Sigmoid colon (tissue), 4 donors: ENCODE measurements around the gene DEGS2.

Source experiments
- EP300 ChIP-seq, 4 donors: sonication (generic); formaldehyde crosslinking; IDR thresholded peaks; one replicate each; pipeline ENCODE4 v1.6.1; 2017; ENCODE audit warnings: antibody characterized with exemption in 4 of 4
- POLR2A ChIP-seq, 2 donors: fragments of 450-650 bp; IDR thresholded peaks; one replicate each; pipeline ENCODE4 v1.6.1; 2016; ENCODE audit warnings: antibody characterized with exemption in 2 of 2, mild to moderate bottlenecking in 2 of 2, moderate library complexity in 2 of 2
- POLR2AphosphoS5 ChIP-seq, 4 donors: sonication (generic); formaldehyde crosslinking; IDR thresholded peaks; one replicate each; pipeline ENCODE4 v1.6.1; 2017; ENCODE audit warnings: antibody characterized with exemption in 4 of 4
- TF ChIP-seq, protein P1 (sequence below), 4 experiments: fragments of 450-650 bp in 3 of 4; fragments of 200-600 bp in 1 of 4; IDR thresholded peaks; one replicate each; pipeline ENCODE4 v1.5.1; 2016 to 2019; ENCODE audit warnings: antibody characterized with exemption in 4 of 4, mild to moderate bottlenecking in 3 of 4, moderate library complexity in 2 of 4

- TF ChIP-seq, protein P1, sequence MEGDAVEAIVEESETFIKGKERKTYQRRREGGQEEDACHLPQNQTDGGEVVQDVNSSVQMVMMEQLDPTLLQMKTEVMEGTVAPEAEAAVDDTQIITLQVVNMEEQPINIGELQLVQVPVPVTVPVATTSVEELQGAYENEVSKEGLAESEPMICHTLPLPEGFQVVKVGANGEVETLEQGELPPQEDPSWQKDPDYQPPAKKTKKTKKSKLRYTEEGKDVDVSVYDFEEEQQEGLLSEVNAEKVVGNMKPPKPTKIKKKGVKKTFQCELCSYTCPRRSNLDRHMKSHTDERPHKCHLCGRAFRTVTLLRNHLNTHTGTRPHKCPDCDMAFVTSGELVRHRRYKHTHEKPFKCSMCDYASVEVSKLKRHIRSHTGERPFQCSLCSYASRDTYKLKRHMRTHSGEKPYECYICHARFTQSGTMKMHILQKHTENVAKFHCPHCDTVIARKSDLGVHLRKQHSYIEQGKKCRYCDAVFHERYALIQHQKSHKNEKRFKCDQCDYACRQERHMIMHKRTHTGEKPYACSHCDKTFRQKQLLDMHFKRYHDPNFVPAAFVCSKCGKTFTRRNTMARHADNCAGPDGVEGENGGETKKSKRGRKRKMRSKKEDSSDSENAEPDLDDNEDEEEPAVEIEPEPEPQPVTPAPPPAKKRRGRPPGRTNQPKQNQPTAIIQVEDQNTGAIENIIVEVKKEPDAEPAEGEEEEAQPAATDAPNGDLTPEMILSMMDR (IDR thresholded peaks at IDR 0.05), result no peak
- TF ChIP-seq POLR2A (IDR thresholded peaks at IDR 0.05), result no peak
- TF ChIP-seq POLR2AphosphoS5 (IDR thresholded peaks at IDR 0.05), result no peak
- TF ChIP-seq EP300 (IDR thresholded peaks at IDR 0.05), result no peak
Observed at GRCh38 chr14:100126401-100126800, 33.0 kb downstream of the DEGS2 start.
